ENCODE measurements around the gene CCDC93.

The CCDC93 gene

GRCh38 chr2:117987121-117987520 is 26.7 kb downstream of the CCDC93 start:
- DNase-seq (ENCODE audit: low spot score), result no peak

- peak; percentile 26 for DNase-seq (ENCODE audit: low spot score)
These were observed 28.8 kb downstream of the CCDC93 start for GRCh38 chr2:117985092-117985491.

- no peak for DNase-seq (ENCODE audit: low spot score)
These were observed 29.7 kb downstream of the CCDC93 start for GRCh38 chr2:117984208-117984607.

GRCh38 chr2:117983040-117983439 is 30.8 kb downstream of the CCDC93 start:
- no peak for DNase-seq (ENCODE audit: low spot score)

- DNase-seq (ENCODE audit: low spot score), result no peak
These were observed 31.4 kb downstream of the CCDC93 start for GRCh38 chr2:117982376-117983033.

GRCh38 chr2:117981810-117982209 is 32.1 kb downstream of the CCDC93 start:
- DNase-seq (ENCODE audit: low spot score), result no peak

- peak; percentile 53 for DNase-seq (ENCODE audit: low spot score)
These were observed 32.8 kb downstream of the CCDC93 start for GRCh38 chr2:117980783-117981676.

GRCh38 chr2:117979911-117980701 is 33.8 kb downstream of the CCDC93 start:
- peak; percentile 53 for DNase-seq (ENCODE audit: low spot score)

GRCh38 chr2:117977696-117978095 is 36.2 kb downstream of the CCDC93 start:
- DNase-seq (ENCODE audit: low spot score), result no peak

GRCh38 chr2:117976581-117976980 is 37.3 kb downstream of the CCDC93 start:
- DNase-seq (ENCODE audit: low spot score), result no peak

GRCh38 chr2:117973498-117974082 is 40.3 kb downstream of the CCDC93 start:
- no peak for DNase-seq (ENCODE audit: low spot score)

GRCh38 chr2:117972476-117973123 is 41.3 kb downstream of the CCDC93 start:
- peak; percentile 30 for DNase-seq (ENCODE audit: low spot score)

- DNase-seq (ENCODE audit: low spot score), result no peak
These were observed 45.1 kb downstream of the CCDC93 start for GRCh38 chr2:117968722-117969121.

GRCh38 chr2:117967977-117968718 is 45.7 kb downstream of the CCDC93 start:
- DNase-seq (ENCODE audit: low spot score), result no peak

GRCh38 chr2:117963446-117963845 is 50.4 kb downstream of the CCDC93 start:
- peak; percentile 25 for DNase-seq (ENCODE audit: low spot score)

- no peak for DNase-seq (ENCODE audit: low spot score)
These were observed 52.7 kb downstream of the CCDC93 start for GRCh38 chr2:117961201-117961600.

GRCh38 chr2:117960231-117960630 is 53.6 kb downstream of the CCDC93 start:
- no peak for DNase-seq (ENCODE audit: low spot score)

- DNase-seq (ENCODE audit: low spot score), result peak; percentile 26
These were observed 55.7 kb downstream of the CCDC93 start for GRCh38 chr2:117958186-117958585.

- no peak for DNase-seq (ENCODE audit: low spot score)
These were observed 56.3 kb downstream of the CCDC93 start for GRCh38 chr2:117957616-117958015.

GRCh38 chr2:117956036-117956796 is 57.7 kb downstream of the CCDC93 start:
- DNase-seq (ENCODE audit: low spot score), result no peak

All from AG20443 (cell line).